ENCODE results near the gene HERC2. TPM values are rescaled to one million over a fixed set of nuclear protein-coding genes. Genes with fewer than 3 reads are reported as not detected.

The HERC2 gene
- total and polyA plus RNA-seq, 8 donors, result 7.9 to 437 (median 72.7) TPM

DNA sequence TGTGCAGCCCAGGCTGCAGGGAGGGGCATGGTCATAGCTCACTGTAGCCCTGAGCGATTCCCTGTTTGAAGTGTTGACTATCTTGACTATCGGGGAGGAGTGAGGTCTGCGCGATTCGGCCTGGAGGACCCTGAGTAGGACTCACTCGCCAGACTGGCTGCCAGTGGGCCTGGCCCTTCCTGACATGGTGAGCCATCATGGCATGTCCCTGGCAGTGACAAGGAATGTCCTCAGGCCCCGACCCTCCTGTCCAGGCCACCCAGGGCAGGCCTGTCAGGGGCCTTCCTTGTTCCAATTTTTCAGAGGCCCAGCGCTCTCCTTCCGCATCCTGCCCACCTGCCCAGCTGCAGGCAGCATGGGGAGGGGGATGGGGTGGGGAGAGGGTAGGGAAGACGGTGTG, 217.7 kb downstream of the HERC2 start:
- no peak for DNase-seq
- H3K27ac ChIP-seq, result no peak overlapping the region
- H3K9me3 ChIP-seq, result no peaks in the 10 kb centered on the region
- peaks cover 0 to 82% (median 23%) of the 10 kb centered on the region in 3 donors for H3K27me3 ChIP-seq
- no peak for TF ChIP-seq EP300 (IDR thresholded peaks at IDR 0.05)
- TF ChIP-seq, protein P1, sequence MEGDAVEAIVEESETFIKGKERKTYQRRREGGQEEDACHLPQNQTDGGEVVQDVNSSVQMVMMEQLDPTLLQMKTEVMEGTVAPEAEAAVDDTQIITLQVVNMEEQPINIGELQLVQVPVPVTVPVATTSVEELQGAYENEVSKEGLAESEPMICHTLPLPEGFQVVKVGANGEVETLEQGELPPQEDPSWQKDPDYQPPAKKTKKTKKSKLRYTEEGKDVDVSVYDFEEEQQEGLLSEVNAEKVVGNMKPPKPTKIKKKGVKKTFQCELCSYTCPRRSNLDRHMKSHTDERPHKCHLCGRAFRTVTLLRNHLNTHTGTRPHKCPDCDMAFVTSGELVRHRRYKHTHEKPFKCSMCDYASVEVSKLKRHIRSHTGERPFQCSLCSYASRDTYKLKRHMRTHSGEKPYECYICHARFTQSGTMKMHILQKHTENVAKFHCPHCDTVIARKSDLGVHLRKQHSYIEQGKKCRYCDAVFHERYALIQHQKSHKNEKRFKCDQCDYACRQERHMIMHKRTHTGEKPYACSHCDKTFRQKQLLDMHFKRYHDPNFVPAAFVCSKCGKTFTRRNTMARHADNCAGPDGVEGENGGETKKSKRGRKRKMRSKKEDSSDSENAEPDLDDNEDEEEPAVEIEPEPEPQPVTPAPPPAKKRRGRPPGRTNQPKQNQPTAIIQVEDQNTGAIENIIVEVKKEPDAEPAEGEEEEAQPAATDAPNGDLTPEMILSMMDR (IDR thresholded peaks at IDR 0.05), result no peak
- TF ChIP-seq POLR2A (IDR thresholded peaks at IDR 0.05), result no peak
- TF ChIP-seq POLR2AphosphoS5 (IDR thresholded peaks at IDR 0.05), result no peak
- WGBS, 5 donors, result 90 to 93% (median 92%) methylated on average over 10 of the region's 10 CpGs
- intact Hi-C loops (cut with DNase I; ENCODE audit: low total_unique reads), result no loop called here
- H3K4me1 ChIP-seq, result peaks cover 17 to 24% (median 21%) of the 10 kb centered on the region in 4 donors
- no peaks in the 10 kb centered on the region for H3K36me3 ChIP-seq
- no peak overlapping the region for H3K4me3 ChIP-seq

DNA sequence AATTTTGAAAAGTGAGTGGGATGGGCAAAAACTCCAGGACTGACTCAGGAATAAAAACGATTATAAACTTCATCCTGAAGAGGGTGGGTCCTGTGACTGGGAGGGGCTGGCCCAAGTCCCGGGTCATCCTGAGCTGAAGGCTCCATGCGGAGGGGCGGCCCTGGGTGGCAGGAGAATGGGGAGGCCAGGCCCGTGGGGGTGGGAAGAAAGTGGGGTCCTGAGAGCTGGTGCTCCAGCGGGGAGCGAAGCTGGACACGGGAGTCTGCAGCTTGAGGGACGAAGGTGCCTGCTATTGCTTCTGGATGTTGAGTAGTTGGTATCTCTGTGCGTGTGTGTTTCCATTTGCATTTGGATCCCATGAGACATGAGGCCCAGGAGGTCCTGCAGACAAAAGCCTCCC, 218.1 kb downstream of the HERC2 start:
- WGBS, 5 donors, result 85 to 90% (median 87%) methylated on average over 10 of the region's 10 CpGs
- TF ChIP-seq POLR2AphosphoS5 (IDR thresholded peaks at IDR 0.05) (no peak), POLR2A (IDR thresholded peaks at IDR 0.05) (no peak), EP300 (IDR thresholded peaks at IDR 0.05) (no peak)
- TF ChIP-seq, protein P1 (IDR thresholded peaks at IDR 0.05), result no peak
- H3K36me3 ChIP-seq, result no peaks in the 10 kb centered on the region
- intact Hi-C loops (cut with DNase I; ENCODE audit: low total_unique reads), result no loop called here
- H3K4me3 ChIP-seq, result no peak overlapping the region
- peaks cover 22 to 29% (median 26%) of the 10 kb centered on the region in 4 donors for H3K4me1 ChIP-seq
- no peaks in the 10 kb centered on the region for H3K9me3 ChIP-seq
- DNase-seq, result no peak
- H3K27ac ChIP-seq, result no peak overlapping the region
- H3K27me3 ChIP-seq, result peaks cover 0 to 87% (median 28%) of the 10 kb centered on the region in 3 donors

DNA sequence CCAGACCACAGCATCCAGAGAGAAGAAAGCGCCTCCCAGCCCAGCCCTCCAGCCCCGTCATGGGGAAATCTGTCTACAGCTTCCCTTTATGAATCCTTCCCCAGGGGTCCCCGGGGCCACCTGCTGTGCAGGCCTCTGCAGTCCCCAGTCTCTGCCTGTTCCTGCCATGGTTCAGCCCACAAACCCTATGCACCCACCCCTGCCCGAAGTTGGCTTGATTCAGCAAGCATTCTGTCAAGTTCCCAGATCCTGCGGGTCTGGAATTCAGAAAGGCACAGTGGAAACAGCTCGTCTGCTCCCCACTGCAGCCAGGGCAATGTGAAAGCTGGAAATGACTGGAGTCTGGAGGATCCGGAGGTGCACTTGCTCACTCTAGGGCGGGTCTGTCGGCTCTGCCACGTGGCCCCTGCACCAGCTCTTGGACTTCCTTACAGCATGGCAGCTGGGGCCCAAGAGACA, 220.0 kb downstream of the HERC2 start:
- peaks cover 26 to 29% (median 28%) of the 10 kb centered on the region in 4 donors for H3K4me1 ChIP-seq
- no peak overlapping the region for H3K27ac ChIP-seq
- no peaks in the 10 kb centered on the region for H3K36me3 ChIP-seq
- intact Hi-C loops (cut with DNase I; ENCODE audit: low total_unique reads), result no loop called here
- no peak for DNase-seq
- no peak for TF ChIP-seq POLR2A (IDR thresholded peaks at IDR 0.05)
- no peaks in the 10 kb centered on the region for H3K9me3 ChIP-seq
- 76 to 82% (median 78%) methylated on average over 8 to 10 of the region's 10 CpGs for WGBS, 5 donors
- H3K27me3 ChIP-seq, result peaks cover 0 to 95% (median 38%) of the 10 kb centered on the region in 3 donors
- no peak overlapping the region for H3K4me3 ChIP-seq

DNA sequence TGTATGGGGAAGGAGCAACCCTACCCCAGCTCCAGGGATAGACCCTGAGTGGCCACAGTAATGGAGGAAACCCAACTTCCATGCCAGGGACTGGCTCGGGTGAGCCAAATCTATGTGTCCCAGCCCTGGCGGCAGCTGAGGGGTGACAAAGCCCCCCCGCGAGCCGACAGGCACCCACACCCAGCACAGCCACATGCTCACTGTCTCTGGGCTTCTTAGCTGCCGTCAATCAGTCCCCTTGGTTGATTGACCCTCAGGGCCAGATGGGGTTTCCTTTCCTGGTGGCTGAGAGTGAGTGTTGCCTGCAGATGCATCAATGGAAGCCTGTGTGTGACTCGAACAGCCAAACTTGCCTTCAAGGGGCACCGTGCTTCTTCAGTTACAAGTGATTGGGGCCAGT, 220.8 kb downstream of the HERC2 start:
- Histone ChIP-seq H3K27me3 (peaks cover 0 to 95% (median 37%) of the 10 kb centered on the region in 3 donors), H3K4me3 (no peak overlapping the region), H3K27ac (no peak overlapping the region), H3K36me3 (no peaks in the 10 kb centered on the region), H3K4me1 (peaks cover 26 to 29% (median 28%) of the 10 kb centered on the region in 4 donors), H3K9me3 (no peaks in the 10 kb centered on the region)
- intact Hi-C loops (cut with DNase I; ENCODE audit: low total_unique reads), result no loop called here
- 75 to 97% (median 80%) methylated on average over 5 to 8 of the region's 8 CpGs for WGBS, 5 donors
- no peak for TF ChIP-seq POLR2AphosphoS5 (IDR thresholded peaks at IDR 0.05)
- TF ChIP-seq, protein P1 (IDR thresholded peaks at IDR 0.05), result no peak
- no peak for TF ChIP-seq EP300 (IDR thresholded peaks at IDR 0.05)
- no peak for TF ChIP-seq POLR2A (IDR thresholded peaks at IDR 0.05)
- DNase-seq, result no peak

- H3K4me3 ChIP-seq, result no peak overlapping the region
- DNase-seq, result no peak
- no peaks in the 10 kb centered on the region for H3K9me3 ChIP-seq
- peaks cover 30 to 34% (median 32%) of the 10 kb centered on the region in 4 donors for H3K4me1 ChIP-seq
- no peaks in the 10 kb centered on the region for H3K36me3 ChIP-seq
- WGBS, 5 donors, result 87 to 94% (median 92%) methylated on average over 10 to 20 of the region's 20 CpGs
- intact Hi-C loops (cut with DNase I; ENCODE audit: low total_unique reads), result no loop called here
- H3K27me3 ChIP-seq, result peaks cover 0 to 95% (median 40%) of the 10 kb centered on the region in 3 donors
- H3K27ac ChIP-seq, result no peak overlapping the region
- TF ChIP-seq POLR2AphosphoS5 (IDR thresholded peaks at IDR 0.05) (no peak), EP300 (IDR thresholded peaks at IDR 0.05) (no peak), POLR2A (IDR thresholded peaks at IDR 0.05) (no peak)
- TF ChIP-seq, protein P1 (IDR thresholded peaks at IDR 0.05), result no peak
These were observed 221.3 kb downstream of the HERC2 start for GRCh38 chr15:28100516-28101195.

Measured in stomach (tissue), 9 donors.